ENCODE measurements around the gene LGR6. TPM values are rescaled to one million over a fixed set of nuclear protein-coding genes. Genes with fewer than 3 reads are reported as not detected.
"Not testable (repeated sequence)": the region's sequence is repeated elsewhere in the genome, so short reads cannot be mapped to it uniquely, and the experiment has no call there.

The LGR6 gene
- total RNA-seq, 3 donors from 2014 or later: 2.6 to 11.3 TPM; not detected in 1

DNA sequence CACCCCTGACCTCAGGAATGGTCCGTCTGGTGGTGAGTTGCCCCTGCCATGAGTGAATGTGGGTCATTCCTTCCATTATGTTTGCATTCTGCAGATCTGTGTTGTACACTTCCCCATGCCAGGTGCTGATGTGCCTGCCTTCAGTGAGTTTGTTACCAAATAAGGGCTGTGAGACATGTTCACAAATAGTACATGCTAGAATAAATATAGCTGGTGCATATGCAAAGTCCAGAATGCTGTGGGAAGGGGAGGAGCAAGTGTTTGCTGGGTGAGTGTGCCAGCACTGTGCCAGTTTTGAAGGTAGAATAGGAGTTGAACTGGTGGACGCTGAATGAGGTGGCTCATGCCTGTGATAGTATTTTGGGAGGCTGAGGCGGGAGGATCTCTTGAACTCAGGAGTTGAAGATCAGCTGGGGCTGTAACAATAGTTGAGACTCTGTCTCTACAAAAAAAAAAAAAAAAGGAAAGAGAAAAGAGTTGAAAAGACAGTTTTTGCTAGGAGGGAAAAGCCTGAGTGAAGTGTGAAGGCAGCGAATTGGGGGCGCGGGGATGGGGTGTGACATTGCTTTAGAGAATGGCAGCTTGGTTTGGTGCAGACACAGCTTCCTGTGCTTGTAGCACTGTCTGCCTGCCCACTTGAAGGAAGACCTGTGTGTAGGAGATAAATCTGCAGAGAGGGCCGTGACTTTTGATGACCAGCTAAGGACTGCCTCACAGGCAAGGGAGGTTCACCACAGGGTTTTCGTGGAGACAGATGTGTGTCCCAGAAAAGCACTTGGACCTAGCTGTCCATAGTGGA lies 61.1 kb downstream of the LGR6 start:
- Histone ChIP-seq H3K4me1 (peaks cover 0 to 7% of the 10 kb centered on the region in 2 donors), H3K9me3 (no peaks in the 10 kb centered on the region), H3K27ac (peak overlapping the region in 1 of 2 donors; percentile 25), H3K4me3 (no peak overlapping the region), H3K36me3 (no peaks in the 10 kb centered on the region), H3K27me3 (no peaks in the 10 kb centered on the region)
- no peak for TF ChIP-seq POLR2A (IDR thresholded peaks at IDR 0.05)
- no peak for TF ChIP-seq POLR2AphosphoS5 (IDR thresholded peaks at IDR 0.05)
- TF ChIP-seq, protein P1, sequence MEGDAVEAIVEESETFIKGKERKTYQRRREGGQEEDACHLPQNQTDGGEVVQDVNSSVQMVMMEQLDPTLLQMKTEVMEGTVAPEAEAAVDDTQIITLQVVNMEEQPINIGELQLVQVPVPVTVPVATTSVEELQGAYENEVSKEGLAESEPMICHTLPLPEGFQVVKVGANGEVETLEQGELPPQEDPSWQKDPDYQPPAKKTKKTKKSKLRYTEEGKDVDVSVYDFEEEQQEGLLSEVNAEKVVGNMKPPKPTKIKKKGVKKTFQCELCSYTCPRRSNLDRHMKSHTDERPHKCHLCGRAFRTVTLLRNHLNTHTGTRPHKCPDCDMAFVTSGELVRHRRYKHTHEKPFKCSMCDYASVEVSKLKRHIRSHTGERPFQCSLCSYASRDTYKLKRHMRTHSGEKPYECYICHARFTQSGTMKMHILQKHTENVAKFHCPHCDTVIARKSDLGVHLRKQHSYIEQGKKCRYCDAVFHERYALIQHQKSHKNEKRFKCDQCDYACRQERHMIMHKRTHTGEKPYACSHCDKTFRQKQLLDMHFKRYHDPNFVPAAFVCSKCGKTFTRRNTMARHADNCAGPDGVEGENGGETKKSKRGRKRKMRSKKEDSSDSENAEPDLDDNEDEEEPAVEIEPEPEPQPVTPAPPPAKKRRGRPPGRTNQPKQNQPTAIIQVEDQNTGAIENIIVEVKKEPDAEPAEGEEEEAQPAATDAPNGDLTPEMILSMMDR (IDR thresholded peaks at IDR 0.05): no peak
- peak in 1 of 2 donors; percentile 28 for DNase-seq (ENCODE audit: low spot score in 2 of 2)
- intact Hi-C loops (cut with DNase I; ENCODE audit: low total_unique reads): no loop called here

DNA sequence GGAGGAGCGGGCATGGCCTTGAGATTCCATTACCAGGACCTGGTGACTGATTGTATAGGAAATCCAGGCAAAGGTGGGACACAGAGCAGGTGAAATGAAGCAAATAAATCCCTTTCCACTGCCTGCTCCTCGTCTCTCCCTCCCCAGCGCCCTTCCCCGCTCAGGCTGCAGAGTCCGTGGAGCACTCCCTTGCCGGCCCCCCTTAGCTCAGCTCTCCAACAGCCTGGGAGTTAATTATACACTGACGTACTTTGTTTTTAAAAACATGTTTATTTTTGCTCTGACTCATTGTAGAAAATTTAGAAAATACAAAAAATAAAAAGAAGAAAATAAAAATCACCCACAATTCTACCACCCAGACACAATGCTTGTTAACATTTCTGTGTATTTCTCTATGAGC lies 61.7 kb downstream of the LGR6 start:
- TF ChIP-seq, protein P1 (IDR thresholded peaks at IDR 0.05): no peak
- no peak for TF ChIP-seq POLR2A (IDR thresholded peaks at IDR 0.05)
- no peak for TF ChIP-seq POLR2AphosphoS5 (IDR thresholded peaks at IDR 0.05)
- no peak overlapping the region for H3K4me3 ChIP-seq
- no peak for DNase-seq (ENCODE audit: low spot score in 2 of 2)
- H3K9me3 ChIP-seq: no peaks in the 10 kb centered on the region
- no peaks in the 10 kb centered on the region for H3K36me3 ChIP-seq
- intact Hi-C loops (cut with DNase I; ENCODE audit: low total_unique reads): no loop called here
- no peaks in the 10 kb centered on the region for H3K4me1 ChIP-seq
- H3K27me3 ChIP-seq: no peaks in the 10 kb centered on the region
- H3K27ac ChIP-seq: peak overlapping the region in 1 of 2 donors; percentile 25

DNA sequence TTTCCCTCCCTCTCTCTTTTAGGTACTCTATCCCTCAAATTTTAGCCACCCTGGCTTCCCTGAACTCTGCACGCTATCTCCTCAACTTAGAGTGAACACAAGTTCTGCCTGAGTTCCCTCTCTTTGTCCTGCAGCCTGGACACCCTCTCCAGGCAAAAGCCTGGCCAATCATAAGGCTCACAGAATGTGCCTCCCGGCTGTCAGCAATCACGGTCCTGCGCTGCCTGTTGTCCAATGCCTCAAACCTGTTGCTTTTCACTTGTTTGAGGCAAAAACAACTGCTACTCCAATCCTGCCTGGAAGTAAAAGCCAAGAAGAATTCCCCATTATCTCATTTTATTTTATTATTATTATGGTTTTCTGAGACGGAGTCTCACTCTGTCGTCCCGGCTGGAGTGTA lies 66.1 kb downstream of the LGR6 start:
- intact Hi-C loops (cut with DNase I; ENCODE audit: low total_unique reads): no loop called here
- TF ChIP-seq POLR2AphosphoS5 (IDR thresholded peaks at IDR 0.05): no peak
- TF ChIP-seq, protein P1 (IDR thresholded peaks at IDR 0.05): no peak
- TF ChIP-seq POLR2A (IDR thresholded peaks at IDR 0.05): no peak
- Histone ChIP-seq H3K27me3 (no peaks in the 10 kb centered on the region), H3K4me1 (no peaks in the 10 kb centered on the region), H3K27ac (no peak overlapping the region), H3K9me3 (no peaks in the 10 kb centered on the region), H3K4me3 (no peak overlapping the region), H3K36me3 (no peaks in the 10 kb centered on the region)
- DNase-seq (ENCODE audit: low spot score in 2 of 2): peak in 1 of 2 donors; percentile 7

DNA sequence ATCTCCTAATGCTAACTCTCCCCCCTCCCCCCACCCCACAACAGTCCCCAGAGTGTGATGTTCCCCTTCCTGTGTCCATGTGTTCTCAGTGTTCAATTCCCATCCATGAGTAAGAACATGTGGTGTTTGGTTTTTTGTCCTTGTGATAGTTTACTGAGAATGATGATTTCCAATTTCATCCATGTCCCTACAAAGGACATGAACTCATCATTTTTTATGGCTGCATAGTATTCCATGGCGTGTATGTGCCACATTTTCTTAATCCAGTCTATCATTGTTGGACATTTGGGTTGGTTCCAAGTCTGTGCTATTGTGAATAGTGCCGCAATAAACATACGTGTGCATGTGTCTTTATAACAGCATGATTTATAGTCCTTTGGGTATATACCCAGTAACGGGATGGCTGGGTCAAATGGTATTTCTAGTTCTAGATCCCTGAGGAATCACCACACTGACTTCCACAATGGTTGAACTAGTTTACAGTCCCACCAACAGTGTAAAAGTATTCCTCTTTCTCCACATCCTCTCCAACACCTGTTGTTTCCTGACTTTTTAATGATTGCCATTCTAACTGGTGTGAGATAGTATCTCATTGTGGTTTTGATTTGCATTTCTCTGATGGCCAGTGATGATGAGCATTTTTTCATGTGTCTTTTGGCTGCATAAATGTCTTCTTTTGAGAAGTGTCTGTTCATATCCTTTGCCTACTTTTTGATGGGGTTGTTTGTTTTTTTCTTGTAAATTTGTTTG lies 67.8 kb downstream of the LGR6 start:
- H3K27me3 ChIP-seq; H3K4me3 ChIP-seq; DNase-seq (ENCODE audit: low spot score in 2 of 2); H3K9me3 ChIP-seq; H3K36me3 ChIP-seq; intact Hi-C loops (cut with DNase I; ENCODE audit: low total_unique reads); H3K27ac ChIP-seq; H3K4me1 ChIP-seq: not testable (repeated sequence)

DNA sequence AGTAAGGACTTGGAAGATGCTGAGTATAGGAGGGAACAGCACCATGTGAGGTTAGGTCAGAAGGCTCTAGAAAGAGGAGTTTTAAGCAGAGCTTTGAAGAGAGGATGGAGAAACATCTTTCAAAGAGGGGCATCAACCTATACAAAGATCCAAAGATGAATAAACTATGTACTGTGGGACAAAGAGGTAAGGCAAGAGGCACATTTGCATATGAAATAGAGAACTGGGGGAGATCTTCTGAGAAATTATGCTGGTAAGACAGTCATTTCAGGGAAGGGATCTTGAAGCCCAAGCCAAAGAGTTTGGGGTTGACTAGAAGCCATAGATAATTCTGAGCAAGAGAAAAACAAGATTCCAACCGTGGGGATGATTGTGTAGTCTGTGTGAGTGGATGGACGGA lies 70.0 kb downstream of the LGR6 start:
- TF ChIP-seq POLR2AphosphoS5 (IDR thresholded peaks at IDR 0.05) (no peak), POLR2A (IDR thresholded peaks at IDR 0.05) (no peak)
- TF ChIP-seq, protein P1 (IDR thresholded peaks at IDR 0.05): no peak
- no peak for DNase-seq (ENCODE audit: low spot score in 2 of 2)
- Histone ChIP-seq H3K9me3 (no peaks in the 10 kb centered on the region), H3K36me3 (no peaks in the 10 kb centered on the region), H3K4me3 (no peak overlapping the region), H3K4me1 (no peaks in the 10 kb centered on the region), H3K27me3 (no peaks in the 10 kb centered on the region), H3K27ac (no peak overlapping the region)
- intact Hi-C loops (cut with DNase I; ENCODE audit: low total_unique reads): no loop called here

All from breast epithelium (tissue), 4 donors.